ENCODE data around the gene MMP15.

The MMP15 gene

GRCh38 chr16:58037365-58038057 is 12.0 kb downstream of the MMP15 start:
- Histone ChIP-seq H3K4me3 (ENCODE audit: low read depth, low read length) (no peak overlapping the region), H3K4me2 (ENCODE audit: low read length) (no peak overlapping the region), H3K9me3 (ENCODE audit: control insufficient read depth, low read length) (no peaks in the 10 kb centered on the region), H3K4me1 (peaks cover 8% of the 10 kb centered on the region), H3K9ac (no peak overlapping the region), H2AFZ (no peak overlapping the region), H3K36me3 (ENCODE audit: control insufficient read depth, insufficient read depth, low read length) (no peaks in the 10 kb centered on the region), H3K27me3 (ENCODE audit: control insufficient read depth, insufficient read depth, low read length) (no peaks in the 10 kb centered on the region), H3K27ac (no peak overlapping the region), H3K79me2 (peaks cover 5% of the 10 kb centered on the region)
- TF ChIP-seq, protein P1, sequence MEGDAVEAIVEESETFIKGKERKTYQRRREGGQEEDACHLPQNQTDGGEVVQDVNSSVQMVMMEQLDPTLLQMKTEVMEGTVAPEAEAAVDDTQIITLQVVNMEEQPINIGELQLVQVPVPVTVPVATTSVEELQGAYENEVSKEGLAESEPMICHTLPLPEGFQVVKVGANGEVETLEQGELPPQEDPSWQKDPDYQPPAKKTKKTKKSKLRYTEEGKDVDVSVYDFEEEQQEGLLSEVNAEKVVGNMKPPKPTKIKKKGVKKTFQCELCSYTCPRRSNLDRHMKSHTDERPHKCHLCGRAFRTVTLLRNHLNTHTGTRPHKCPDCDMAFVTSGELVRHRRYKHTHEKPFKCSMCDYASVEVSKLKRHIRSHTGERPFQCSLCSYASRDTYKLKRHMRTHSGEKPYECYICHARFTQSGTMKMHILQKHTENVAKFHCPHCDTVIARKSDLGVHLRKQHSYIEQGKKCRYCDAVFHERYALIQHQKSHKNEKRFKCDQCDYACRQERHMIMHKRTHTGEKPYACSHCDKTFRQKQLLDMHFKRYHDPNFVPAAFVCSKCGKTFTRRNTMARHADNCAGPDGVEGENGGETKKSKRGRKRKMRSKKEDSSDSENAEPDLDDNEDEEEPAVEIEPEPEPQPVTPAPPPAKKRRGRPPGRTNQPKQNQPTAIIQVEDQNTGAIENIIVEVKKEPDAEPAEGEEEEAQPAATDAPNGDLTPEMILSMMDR (IDR thresholded peaks at IDR 0.05), result no peak

GRCh38 chr16:58038219-58038641 is 12.7 kb downstream of the MMP15 start:
- Histone ChIP-seq H3K36me3 (ENCODE audit: control insufficient read depth, insufficient read depth, low read length) (no peaks in the 10 kb centered on the region), H2AFZ (no peak overlapping the region)

DNA sequence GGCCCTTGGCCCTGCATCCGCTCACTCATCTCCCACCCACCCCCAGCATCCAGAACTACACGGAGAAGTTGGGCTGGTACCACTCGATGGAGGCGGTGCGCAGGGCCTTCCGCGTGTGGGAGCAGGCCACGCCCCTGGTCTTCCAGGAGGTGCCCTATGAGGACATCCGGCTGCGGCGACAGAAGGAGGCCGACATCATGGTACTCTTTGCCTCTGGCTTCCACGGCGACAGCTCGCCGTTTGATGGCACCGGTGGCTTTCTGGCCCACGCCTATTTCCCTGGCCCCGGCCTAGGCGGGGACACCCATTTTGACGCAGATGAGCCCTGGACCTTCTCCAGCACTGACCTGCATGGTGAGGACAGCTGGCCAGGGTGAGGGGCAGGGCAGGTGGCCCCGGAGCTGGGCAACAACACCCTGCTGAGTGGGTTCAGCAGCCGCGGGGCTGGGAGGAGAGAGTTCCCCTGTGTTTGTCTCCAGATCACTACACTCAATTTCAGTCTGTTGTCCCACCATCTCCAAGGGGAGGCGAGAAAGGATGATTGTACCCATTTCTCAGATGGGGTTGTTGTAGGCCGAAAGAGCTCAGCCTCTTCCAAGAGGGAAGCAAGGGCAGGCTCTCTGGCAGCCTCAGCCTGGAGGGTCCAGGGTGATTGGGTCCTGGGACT is 14.4 kb downstream of the MMP15 start:
- H2AFZ ChIP-seq, result no peak overlapping the region
- no peaks in the 10 kb centered on the region for H3K9me3 ChIP-seq (ENCODE audit: control insufficient read depth, low read length)
- peaks cover 2% of the 10 kb centered on the region for H3K79me2 ChIP-seq
- no peaks in the 10 kb centered on the region for H3K36me3 ChIP-seq (ENCODE audit: control insufficient read depth, insufficient read depth, low read length)
- no peaks in the 10 kb centered on the region for H3K27me3 ChIP-seq (ENCODE audit: control insufficient read depth, insufficient read depth, low read length)
- peaks cover 2% of the 10 kb centered on the region for H3K4me1 ChIP-seq
- TF ChIP-seq, protein P1 (IDR thresholded peaks at IDR 0.05), result no peak
- H3K4me2 ChIP-seq (ENCODE audit: low read length), result no peak overlapping the region
- no peak overlapping the region for H3K9ac ChIP-seq
- no peak overlapping the region for H3K4me3 ChIP-seq (ENCODE audit: low read depth, low read length)
- H3K27ac ChIP-seq, result no peak overlapping the region

More at GRCh38 chr16:58038219-58038641, 12.7 kb downstream of the MMP15 start:
- Histone ChIP-seq H3K4me2 (ENCODE audit: low read length) (no peak overlapping the region), H3K9me3 (ENCODE audit: control insufficient read depth, low read length) (no peaks in the 10 kb centered on the region), H3K9ac (no peak overlapping the region), H3K79me2 (peaks cover 3% of the 10 kb centered on the region), H3K27ac (no peak overlapping the region), H3K4me3 (ENCODE audit: low read depth, low read length) (no peak overlapping the region), H3K27me3 (ENCODE audit: control insufficient read depth, insufficient read depth, low read length) (no peaks in the 10 kb centered on the region), H3K4me1 (peaks cover 2% of the 10 kb centered on the region)
- TF ChIP-seq, protein P1 (IDR thresholded peaks at IDR 0.05), result no peak

GRCh38 chr16:58040496-58040846 is 14.9 kb downstream of the MMP15 start:
- H3K36me3 ChIP-seq (ENCODE audit: control insufficient read depth, insufficient read depth, low read length), result no peaks in the 10 kb centered on the region
- no peaks in the 10 kb centered on the region for H3K9me3 ChIP-seq (ENCODE audit: control insufficient read depth, low read length)
- no peaks in the 10 kb centered on the region for H3K79me2 ChIP-seq
- no peak overlapping the region for H3K4me2 ChIP-seq (ENCODE audit: low read length)
- no peak overlapping the region for H3K4me3 ChIP-seq (ENCODE audit: low read depth, low read length)
- H3K4me1 ChIP-seq, result no peaks in the 10 kb centered on the region
- H2AFZ ChIP-seq, result no peak overlapping the region
- no peak overlapping the region for H3K9ac ChIP-seq
- TF ChIP-seq, protein P1 (IDR thresholded peaks at IDR 0.05), result no peak
- H3K27ac ChIP-seq, result no peak overlapping the region
- H3K27me3 ChIP-seq (ENCODE audit: control insufficient read depth, insufficient read depth, low read length), result no peaks in the 10 kb centered on the region

Data from parathyroid adenoma (tissue), 2 donors.